NCI-H128 (cell line): ENCODE data around the gene IQSEC3.
"Not testable (repeated sequence)": the region's sequence is repeated elsewhere in the genome, so short reads cannot be mapped to it uniquely, and the experiment has no call there.

Source experiments
- DNase-seq: peaks from one replicate; lab custom pipeline; 2025; ENCODE audit not compliant: unreplicated experiment; lab: John Stamatoyannopoulos, UW

IQSEC3 gene

DNA sequence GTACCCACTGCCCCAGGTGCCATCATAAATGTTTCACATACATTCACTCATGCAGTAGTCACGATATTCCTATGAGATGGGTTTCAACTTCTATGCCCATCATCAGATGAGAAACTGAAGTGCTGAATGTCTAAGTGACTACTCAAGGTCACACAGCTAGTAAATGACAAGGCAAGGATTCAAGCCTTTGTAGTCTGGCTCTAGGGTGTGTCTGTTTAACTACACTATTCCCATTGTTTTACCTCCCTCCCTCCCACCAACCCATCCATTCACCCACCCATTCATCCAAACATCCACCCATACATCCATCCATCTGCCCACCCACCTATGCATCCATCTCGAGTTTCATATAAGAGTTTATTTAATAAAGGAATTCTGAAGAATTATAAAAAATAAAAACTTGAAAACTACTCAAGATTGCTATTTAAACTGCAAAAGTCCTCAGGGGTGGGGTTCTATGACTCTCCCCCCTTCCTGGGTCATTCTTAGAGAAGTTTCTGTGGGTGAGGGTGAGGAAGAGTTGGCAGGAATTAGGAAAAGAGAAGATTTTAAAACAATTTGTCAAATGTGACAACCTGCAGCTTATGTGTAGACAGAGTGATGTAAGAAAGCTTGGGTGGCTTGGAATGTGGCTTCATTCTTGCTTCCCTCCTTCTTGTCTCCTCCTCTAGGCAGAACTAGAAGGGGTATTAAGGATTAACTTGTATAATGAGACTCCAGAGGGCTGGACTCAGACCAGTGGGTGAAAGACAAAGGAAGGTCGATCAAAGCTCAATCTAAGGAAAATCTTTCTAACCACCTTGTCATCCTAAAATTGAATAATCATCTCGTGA, 13.4 kb upstream of the IQSEC3 start:
- not testable (repeated sequence) for DNase-seq

DNA sequence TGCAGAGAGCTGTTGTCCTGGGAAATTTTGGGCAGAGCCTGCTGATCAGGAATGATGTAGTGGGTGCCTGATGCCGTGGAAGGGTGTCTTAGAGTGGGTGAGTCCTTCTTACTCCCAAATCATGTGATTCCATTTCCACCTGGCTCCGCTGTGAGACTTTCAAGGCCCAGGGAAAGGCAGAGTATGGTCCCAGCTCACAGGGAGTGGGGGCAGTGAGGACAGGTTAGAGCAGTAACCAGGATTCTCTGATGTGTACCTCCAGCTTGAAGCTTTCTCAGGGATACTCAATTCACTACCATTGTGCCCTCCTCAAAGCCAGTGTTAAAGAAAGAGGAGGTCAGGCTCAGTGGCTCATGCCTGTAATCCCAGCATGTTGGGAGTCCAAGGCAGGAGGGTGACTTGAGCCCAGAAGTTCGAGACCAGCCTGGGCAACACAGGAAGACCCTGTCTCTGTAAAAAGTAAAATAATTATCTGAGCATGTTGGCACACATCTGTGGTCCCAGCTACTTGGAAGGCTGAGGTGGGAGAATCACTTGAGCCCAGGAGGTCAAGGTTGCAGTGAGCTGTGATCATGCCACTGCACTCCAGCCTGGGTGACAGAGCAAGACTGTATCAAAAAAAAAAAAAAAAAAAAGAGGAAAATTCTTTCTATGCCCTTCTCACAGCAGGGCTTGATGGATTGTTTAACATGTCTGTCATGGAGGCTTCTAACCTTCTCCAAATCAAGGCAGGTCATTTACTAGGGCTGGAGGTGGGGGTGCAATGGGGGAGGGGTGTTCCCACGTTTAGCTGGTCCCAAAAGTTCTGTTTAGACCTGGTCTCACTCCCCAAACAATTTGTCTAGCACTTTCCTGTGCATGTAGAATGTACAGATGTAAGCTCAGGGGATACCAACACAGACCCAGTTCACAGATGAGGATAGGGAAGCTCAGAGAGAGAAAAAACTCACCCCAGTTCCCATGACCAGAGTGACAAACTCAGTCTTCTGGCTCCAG, 12.5 kb upstream of the IQSEC3 start:
- DNase-seq = no peak

DNA sequence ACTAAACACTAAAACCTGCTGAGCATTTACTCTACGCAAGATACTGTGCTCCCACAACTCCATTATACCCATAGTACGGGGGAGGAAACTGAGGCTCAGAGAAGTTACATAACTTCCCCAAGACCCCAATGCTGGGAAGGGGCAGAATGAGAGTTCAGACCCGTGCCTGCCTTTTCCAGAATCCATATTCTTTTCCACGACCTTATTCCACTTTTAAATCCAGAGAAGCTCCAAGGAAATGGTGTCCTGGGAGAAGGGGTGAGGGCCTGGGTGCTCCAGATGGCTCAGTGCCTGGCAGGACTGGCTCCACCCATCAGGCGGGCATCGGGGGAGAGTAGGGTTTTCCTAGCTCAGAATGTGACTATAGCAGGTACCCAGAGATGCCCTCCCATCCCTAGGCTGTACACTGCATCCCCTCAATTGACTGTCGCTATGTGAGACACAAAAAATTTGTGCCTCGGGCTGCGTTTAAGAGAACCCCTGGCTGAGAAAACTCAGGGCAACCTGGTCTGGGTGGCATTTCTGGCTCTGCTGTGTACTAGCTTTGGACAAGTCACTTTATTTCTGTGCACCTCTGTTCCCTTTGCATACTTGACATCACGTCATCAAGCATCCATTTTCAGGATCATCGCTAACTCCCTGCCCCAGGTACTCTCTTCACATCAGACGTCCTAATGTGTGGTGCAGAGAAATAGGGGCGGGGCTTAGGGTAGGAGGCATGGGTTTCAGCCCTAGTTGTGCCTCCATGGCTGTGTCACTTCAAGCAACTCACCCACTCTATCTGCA, 11.6 kb upstream of the IQSEC3 start:
- no peak for DNase-seq

DNA sequence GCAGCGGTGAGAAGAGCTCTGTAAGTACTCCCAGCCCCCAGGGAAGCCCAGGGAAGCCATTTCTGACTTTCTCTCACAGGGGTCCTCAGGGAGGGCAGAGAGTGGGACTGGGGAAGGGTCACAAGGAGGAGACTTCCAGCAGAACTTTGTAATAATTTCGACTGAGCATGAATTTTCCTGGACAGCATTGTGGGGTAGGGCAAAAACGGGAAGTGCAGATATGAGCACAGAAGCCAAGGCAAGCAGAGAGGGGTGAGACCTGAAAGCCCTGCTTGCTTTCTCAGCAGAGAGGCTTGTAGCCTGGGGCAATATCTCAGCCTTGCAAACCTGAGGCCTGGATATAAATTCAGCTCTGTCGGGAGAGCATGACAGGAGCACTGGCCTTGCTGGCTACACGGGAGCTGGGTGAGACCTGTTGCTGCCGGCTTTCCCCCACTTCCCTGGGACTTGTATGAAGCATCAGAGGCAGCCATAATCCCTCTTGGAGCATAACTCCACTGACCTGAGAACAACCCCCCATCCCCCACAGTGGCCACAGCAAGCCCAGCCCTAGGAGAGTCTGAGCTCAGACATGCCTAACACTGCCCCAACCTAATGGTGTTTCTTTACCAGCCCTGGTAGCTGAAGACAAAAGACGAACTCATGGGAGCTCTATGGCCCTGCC, 9.8 kb upstream of the IQSEC3 start:
- no peak for DNase-seq

DNA sequence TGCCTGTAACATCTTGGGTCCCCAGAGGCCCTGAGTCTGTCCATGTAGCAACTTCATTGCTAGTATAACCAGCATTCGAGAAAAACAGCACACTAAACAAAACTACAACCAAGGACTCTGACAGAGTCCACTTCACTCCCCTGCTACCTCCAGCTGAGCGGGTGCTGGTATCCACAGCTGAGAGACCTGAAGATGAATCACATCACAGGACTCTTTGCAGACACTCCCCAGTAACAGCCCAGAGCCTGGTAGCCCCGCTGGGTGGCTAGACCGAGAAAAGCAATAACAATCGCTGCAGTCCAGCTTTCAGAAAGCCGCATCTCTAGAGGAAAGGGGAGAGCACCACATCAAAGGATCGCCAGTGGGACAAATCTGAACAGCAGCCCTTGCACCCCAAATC, 9.0 kb upstream of the IQSEC3 start:
- DNase-seq = no peak

DNA sequence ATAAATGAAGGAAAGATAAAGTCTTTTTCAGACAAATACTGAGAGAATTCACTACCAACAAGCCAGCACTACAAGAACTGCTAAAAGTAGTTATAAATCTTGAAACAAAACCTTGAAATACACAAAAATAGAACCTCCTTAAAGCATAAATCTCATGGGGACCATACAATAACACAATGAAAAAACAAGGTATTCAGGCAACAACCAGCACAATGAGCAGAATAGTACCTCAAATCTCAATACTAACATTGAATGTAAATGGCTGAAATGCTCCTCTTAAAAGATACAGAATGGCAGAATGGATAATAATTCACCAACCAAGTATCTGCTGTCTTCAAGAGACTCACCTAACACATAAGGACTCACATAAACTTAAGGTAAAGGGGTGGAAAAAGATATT, 7.7 kb upstream of the IQSEC3 start:
- no peak for DNase-seq

DNA sequence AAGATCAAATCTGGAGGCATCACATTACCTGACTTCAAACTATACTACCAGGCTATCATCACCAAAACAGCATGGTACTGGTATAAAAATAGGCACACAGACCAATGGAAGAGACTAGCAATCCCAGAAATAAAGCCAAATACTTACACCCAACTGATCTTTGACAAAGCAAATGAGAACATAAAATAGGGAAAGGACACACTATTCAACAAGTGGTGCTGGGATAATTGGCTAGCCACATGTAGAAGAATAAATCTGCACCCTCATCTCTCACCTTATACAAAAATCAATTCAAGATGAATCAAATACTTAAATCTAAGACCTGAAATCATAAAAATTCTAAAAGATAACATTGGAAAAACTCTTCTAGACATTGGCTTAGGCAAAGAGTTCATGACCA, 4.7 kb upstream of the IQSEC3 start:
- not testable (repeated sequence) for DNase-seq

DNA sequence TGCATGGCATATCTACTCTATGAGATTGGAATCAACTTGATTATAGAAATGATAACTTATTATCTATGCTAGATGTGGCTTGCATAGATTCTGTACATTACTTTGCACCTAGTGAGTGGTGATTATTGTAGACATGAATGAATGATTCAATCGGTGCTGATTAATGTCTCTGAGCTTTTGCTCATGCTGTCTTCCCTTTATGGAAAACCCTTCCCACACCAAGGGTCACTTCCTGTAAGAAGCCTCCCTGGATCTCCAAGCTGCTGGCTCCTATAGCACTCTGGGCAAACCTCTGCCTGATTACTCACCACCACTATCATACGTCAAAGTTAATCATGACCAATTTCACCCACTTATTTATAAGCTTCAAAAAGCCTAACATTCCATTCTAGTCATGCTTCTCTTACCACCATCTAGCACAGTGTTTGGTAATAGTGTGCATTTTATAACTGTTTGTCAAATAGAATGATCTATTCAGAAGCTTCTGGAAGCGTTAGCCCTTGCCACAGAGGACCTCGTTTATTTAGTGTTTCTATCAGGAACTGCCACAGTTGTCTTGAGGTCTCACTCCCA, 990 bp upstream of the IQSEC3 start:
- not testable (repeated sequence) for DNase-seq

DNA sequence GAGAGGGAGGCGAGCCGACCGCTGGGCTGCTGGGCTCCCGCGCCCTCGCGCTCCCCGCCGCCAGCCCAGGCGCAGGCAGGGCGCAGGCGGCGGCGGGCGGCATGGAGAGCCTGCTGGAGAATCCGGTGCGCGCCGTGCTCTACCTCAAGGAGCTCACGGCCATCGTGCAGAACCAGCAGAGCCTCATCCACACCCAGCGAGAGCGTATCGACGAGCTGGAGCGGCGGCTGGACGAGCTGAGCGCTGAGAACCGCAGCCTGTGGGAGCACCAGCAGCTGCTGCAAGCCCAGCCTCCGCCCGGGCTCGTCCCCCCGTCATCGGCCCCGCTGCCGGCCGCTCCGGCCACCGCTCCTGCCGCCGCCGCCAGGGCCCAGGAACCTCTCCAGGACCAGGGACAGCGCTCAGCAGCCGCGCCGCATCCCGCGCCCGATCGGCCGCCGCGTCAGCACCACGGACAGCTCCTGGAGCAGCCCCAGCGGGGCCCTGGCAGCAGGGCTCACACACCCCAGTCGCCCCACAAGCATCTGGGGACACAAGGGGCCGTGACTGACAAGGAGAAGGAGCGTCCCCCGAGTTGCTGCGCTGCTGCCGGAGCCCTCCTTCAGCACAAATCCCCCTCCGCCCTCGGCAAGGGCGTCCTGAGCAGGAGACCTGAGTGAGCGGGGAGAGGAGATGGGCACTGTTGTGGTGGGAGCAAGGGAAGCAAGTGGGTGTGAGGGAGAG, 376 bp downstream of the IQSEC3 start:
- DNase-seq = not testable (repeated sequence)

DNA sequence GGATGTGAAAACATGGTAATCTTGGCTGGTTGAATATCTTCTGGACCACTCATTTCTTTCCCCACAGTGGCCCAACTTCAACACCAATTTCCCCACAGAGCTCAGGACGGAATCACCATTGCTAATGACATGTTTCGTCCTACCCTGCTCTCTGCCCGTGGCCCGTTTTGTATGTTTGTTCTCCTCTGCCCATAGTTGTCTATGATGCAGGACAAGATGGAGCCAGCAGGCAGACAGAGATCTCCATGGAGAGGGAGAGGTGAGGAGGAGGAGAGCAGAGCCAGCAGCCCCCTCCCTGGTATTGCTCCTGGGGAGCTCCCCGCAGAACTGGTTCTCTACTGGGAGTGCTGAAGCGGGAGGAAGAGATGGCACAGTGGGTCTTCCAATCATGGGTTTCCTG, 3.1 kb downstream of the IQSEC3 start:
- not testable (repeated sequence) for DNase-seq

DNA sequence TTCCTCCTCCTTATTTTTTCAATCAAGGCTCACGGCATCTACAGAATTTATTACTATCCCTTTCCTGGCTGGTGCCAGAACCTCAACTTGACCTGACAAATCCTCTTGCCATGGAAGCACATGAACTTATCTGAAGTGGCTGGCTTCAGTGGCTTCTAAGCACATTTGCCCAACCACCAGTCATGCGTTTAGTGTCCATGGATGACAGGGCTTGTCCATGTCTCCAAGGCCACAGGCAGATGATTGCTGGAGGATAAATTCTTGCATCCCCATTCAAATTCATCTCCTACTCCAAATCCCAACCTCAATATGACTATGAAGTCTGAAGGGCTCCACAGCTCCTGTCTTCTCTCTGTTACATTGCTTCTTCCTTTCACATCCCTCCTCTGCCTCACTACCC, 4.0 kb downstream of the IQSEC3 start:
- not testable (repeated sequence) for DNase-seq

DNA sequence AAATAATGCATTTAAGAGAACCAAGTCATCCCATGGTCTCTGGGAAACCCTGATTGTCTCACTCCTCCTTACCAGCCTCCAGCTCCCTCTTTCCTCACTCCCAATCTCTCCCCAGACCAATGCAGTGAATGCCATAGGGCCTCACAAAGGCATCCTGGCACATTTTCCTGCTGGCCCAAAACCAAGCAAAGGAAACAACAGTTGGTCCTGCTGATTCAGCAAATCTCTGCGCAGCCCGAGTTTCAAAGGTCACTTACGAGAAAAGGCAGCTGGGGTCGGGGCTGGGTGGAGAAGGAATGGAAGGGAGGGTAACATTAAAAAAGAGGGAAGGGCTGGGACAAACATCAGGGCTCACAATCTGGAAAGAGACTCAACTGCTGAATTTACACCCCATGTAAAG, 5.5 kb downstream of the IQSEC3 start:
- not testable (repeated sequence) for DNase-seq

DNA sequence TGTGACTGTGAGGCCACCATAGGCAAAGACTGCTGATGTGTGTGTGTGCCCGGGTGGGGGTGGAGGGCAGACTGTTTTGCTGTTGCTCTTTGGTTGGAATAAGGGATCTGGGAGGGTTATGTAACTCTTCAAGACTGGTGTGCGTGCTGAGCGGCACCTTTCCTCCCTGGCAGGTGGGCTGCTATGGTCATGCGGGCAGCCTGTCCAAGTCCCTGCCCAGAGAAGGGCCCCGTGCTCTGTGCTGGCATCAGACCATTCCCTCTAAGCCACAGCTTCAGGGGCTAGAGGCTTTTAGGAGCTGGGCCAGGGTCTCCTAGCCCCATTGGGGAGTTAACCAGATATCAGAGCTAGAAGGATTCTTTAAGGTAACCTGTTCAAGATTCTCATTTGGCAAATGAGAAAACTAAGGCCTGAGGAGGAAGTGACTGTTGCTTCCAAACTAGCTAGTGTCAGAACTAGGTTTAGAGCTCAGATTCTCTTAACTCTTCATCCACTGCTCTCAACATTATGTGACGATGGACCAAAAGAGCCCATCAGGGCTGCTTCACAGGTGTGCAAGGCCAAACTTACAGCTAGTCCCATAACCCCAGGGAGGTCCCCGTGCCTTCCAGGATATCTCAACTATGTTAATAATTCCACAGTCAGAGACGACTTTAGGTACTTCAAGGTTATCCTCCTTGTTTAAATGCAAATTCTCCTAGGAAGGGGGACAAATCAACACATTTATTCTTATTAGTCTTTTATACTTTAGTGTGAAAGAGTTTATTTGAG, 8.0 kb downstream of the IQSEC3 start:
- not testable (repeated sequence) for DNase-seq

DNA sequence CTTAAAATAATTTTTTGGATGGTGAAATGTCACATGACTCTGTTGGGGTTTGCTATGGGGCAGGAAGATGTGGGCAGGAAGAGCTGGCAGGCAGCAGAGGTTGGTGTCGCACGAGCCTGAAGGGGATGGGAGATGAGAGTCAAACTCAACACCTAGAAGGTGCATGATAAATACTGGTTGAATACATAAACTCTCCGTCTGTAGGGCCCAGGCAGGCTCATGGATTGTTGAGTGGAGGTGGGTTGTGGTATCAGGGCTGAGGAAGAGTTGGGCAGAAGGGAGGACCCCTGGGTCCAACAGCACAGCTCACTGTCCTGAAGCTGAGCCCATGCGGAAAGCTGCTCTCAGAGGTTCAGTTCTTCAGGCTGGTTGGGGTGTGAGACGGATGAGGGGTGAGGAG, 9.0 kb downstream of the IQSEC3 start:
- not testable (repeated sequence) for DNase-seq

DNA sequence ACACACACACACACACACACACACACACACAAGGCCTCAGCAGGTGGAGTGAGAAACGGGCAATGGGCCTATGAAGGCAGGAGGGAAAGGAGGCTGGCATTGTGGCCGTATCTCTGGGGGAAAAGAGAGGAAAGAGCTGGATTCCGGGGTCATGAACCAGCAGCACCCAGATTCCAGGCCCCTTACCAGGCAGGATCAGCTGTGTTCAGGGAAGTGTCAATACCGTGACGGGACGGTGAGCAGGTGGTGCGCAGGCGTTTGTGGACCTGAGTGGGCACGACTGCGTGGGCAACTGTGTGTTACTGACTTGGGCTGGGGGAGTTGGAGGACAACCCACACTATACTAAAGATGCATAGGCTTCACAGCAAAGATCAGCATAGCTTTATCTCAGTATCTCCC, 9.5 kb downstream of the IQSEC3 start:
- DNase-seq = not testable (repeated sequence)

DNA sequence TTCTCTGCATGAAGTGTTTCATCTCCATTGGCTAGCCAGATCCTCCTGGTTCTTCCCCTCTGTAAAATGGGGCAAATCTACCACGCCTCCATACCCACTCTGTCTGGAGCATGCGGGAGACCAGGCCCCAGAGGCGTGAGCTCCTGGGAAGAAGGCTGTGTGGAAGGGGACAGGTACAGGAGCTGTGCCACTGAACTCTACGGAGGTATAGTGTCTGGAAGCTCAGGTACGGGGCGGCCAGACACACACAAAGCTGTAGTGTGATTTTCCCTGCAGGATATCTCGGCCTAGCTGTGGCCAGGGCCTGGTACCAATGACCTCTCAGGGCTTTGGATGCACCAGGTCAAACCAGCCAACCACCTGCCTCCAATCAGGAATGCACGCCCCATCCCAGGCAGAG, 10.0 kb downstream of the IQSEC3 start:
- not testable (repeated sequence) for DNase-seq

DNA sequence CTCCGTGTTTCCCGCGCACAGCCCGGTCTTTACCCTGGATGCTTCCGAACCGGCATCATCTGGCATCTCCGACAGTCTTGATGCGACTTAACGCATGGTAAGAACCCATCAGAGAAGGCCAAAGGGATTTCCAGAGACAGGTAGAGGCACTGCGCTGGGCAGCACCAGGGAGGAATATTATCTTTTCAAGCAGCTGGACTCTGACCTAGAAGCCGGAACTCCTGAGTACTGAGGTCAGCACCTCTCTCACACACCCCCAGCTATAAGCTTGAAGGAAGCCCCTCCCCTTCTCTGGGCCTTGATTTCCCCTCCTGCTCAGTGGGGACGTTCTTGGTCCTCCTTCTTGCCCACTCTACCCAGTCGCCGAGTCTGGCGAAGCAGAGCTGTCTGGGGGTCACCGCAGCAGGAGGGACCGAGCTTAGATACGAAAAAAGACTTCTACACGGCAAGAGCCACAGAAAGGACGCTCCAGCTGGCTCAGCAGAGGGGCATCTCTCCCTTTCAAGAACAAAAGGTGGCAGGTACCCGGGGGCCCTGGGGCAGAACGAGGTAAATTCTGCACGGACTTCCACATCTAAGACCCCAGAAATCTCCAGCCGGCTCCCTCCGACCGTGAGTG, 10.6 kb downstream of the IQSEC3 start:
- not testable (repeated sequence) for DNase-seq

DNA sequence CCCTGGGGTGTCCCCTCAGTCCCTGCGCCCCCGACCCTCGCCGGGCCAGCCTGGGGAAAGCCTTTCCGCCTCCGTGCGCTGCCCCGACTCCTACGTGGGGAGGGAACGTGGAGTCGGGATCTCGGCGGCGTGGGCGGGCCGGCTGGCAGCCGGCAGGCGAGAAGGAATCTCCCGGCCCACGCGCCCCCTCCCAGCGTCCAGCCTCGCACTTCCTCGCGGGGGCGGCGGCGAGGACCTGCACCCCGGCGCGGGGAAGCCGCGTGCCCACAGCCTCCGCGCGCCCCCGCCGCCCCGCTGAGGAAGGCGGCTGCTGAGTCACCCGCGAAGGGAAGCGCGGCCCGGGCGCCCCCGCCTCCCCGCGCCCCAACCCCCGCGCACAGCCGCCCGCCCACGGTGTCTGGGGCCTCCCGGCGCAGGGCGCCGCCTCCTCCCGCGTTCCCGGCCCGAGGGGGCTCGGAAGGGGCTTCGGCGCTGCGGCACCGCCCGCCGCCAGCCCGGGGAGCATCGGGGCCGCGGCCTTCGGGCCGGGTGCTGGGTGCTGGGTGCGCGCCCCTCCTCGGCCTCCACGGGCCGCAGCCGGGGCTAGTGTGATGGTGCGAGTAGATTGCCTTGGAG, 11.3 kb downstream of the IQSEC3 start:
- not testable (repeated sequence) for DNase-seq
